ENCODE data around the gene GRK4.

Gene GRK4

DNA sequence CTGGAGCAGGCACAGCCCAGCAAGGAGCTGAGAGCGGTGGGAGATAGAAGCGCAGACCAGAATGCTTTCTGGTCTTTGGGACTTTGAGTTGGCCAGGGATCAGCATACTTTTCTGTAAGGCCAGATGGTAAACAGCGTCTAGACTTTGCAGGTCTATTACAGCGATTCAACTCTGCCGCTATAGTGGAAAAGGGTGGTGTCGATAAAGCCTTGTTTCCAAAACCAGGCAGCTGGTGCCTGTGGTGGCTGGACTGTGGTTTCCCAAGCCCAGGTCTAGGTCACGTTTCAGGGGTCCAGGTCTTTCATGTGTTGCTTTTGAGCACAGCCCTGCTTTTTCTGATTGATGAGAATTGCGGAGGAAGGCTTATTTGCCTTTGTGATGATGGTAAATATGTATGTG lies 70.9 kb downstream of the GRK4 start:
- no peaks in the 10 kb centered on the region for H3K79me2 ChIP-seq (ENCODE audit: insufficient read depth, low read length)
- H3K4me2 ChIP-seq (ENCODE audit: low read depth, low read length, poor library complexity, severe bottlenecking): no peak overlapping the region
- H3K36me3 ChIP-seq (ENCODE audit: insufficient read depth, low read length): no peaks in the 10 kb centered on the region
- H3K9me2 ChIP-seq (replicated peaks; ENCODE audit: low read depth, low read length): no peaks in the 10 kb centered on the region
- H4K20me1 ChIP-seq (ENCODE audit: insufficient read depth, low read length, poor library complexity, severe bottlenecking): no peaks in the 10 kb centered on the region
- H3K4me1 ChIP-seq (ENCODE audit: insufficient read depth, low read length, poor library complexity, severe bottlenecking): no peaks in the 10 kb centered on the region
- H3K4me3 ChIP-seq (ENCODE audit: low read length, poor library complexity, severe bottlenecking): no peak overlapping the region
- no peak overlapping the region for H2AFZ ChIP-seq (ENCODE audit: low read length)
- H3F3A ChIP-seq (ENCODE audit: low read depth): no peaks in the 10 kb centered on the region
- H3K9ac ChIP-seq (ENCODE audit: low read depth, low read length, poor library complexity, severe bottlenecking): no peak overlapping the region
- no peaks in the 10 kb centered on the region for H3K27me3 ChIP-seq (ENCODE audit: insufficient read depth, low read length, poor library complexity, severe bottlenecking)
- H3K9me3 ChIP-seq (ENCODE audit: insufficient read depth, low read depth, low read length): no peaks in the 10 kb centered on the region
- TF ChIP-seq, protein P1, sequence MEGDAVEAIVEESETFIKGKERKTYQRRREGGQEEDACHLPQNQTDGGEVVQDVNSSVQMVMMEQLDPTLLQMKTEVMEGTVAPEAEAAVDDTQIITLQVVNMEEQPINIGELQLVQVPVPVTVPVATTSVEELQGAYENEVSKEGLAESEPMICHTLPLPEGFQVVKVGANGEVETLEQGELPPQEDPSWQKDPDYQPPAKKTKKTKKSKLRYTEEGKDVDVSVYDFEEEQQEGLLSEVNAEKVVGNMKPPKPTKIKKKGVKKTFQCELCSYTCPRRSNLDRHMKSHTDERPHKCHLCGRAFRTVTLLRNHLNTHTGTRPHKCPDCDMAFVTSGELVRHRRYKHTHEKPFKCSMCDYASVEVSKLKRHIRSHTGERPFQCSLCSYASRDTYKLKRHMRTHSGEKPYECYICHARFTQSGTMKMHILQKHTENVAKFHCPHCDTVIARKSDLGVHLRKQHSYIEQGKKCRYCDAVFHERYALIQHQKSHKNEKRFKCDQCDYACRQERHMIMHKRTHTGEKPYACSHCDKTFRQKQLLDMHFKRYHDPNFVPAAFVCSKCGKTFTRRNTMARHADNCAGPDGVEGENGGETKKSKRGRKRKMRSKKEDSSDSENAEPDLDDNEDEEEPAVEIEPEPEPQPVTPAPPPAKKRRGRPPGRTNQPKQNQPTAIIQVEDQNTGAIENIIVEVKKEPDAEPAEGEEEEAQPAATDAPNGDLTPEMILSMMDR (conservative IDR thresholded peaks at IDR 0.05; ENCODE audit: low read length): no peak
- no peak for TF ChIP-seq EZH2phosphoT487 (IDR thresholded peaks at IDR 0.05; ENCODE audit: borderline replicate concordance)

GRCh38 chr4:3035249-3035648 lies 71.9 kb downstream of the GRK4 start:
- H3F3A ChIP-seq (ENCODE audit: low read depth): no peaks in the 10 kb centered on the region
- H3K9me3 ChIP-seq (ENCODE audit: insufficient read depth, low read depth, low read length): no peaks in the 10 kb centered on the region
- no peaks in the 10 kb centered on the region for H3K36me3 ChIP-seq (ENCODE audit: insufficient read depth, low read length)
- TF ChIP-seq, protein P1 (conservative IDR thresholded peaks at IDR 0.05; ENCODE audit: low read length): no peak
- TF ChIP-seq EZH2phosphoT487 (IDR thresholded peaks at IDR 0.05; ENCODE audit: borderline replicate concordance): no peak
- H2AFZ ChIP-seq (ENCODE audit: low read length): no peak overlapping the region
- H3K27me3 ChIP-seq (ENCODE audit: insufficient read depth, low read length, poor library complexity, severe bottlenecking): no peaks in the 10 kb centered on the region
- no peaks in the 10 kb centered on the region for H3K79me2 ChIP-seq (ENCODE audit: insufficient read depth, low read length)
- no peaks in the 10 kb centered on the region for H4K20me1 ChIP-seq (ENCODE audit: insufficient read depth, low read length, poor library complexity, severe bottlenecking)
- H3K4me1 ChIP-seq (ENCODE audit: insufficient read depth, low read length, poor library complexity, severe bottlenecking): no peaks in the 10 kb centered on the region
- H3K9me2 ChIP-seq (replicated peaks; ENCODE audit: low read depth, low read length): no peaks in the 10 kb centered on the region
- no peak overlapping the region for H3K4me3 ChIP-seq (ENCODE audit: low read length, poor library complexity, severe bottlenecking)
- no peak overlapping the region for H3K4me2 ChIP-seq (ENCODE audit: low read depth, low read length, poor library complexity, severe bottlenecking)
- no peak overlapping the region for H3K9ac ChIP-seq (ENCODE audit: low read depth, low read length, poor library complexity, severe bottlenecking)

DNA sequence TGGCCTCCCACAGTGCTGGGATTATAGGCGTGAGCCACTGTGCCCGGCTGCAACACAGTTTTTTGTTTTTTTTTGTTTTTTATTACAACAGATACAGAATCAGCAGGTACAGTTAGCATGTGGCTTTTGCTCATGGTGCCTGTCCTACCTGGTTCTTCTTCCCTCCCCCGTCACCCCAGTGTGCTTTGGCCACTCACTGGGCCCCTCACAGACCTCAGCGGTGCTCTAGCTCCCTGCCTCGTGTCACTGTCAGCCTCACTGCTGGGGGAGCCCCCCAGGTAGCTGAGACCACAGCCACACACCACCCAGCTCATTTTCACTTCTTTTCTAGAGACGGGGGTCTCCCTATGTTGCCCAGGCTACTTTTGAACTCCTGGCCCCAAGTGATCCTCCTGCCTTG lies 72.3 kb downstream of the GRK4 start:
- H3K4me3 ChIP-seq (ENCODE audit: low read length, poor library complexity, severe bottlenecking): no peak overlapping the region
- no peak overlapping the region for H3K9ac ChIP-seq (ENCODE audit: low read depth, low read length, poor library complexity, severe bottlenecking)
- no peaks in the 10 kb centered on the region for H3K9me2 ChIP-seq (replicated peaks; ENCODE audit: low read depth, low read length)
- no peaks in the 10 kb centered on the region for H3F3A ChIP-seq (ENCODE audit: low read depth)
- no peaks in the 10 kb centered on the region for H3K9me3 ChIP-seq (ENCODE audit: insufficient read depth, low read depth, low read length)
- no peaks in the 10 kb centered on the region for H3K4me1 ChIP-seq (ENCODE audit: insufficient read depth, low read length, poor library complexity, severe bottlenecking)
- H3K36me3 ChIP-seq (ENCODE audit: insufficient read depth, low read length): no peaks in the 10 kb centered on the region
- no peak overlapping the region for H3K4me2 ChIP-seq (ENCODE audit: low read depth, low read length, poor library complexity, severe bottlenecking)
- no peak for TF ChIP-seq EZH2phosphoT487 (IDR thresholded peaks at IDR 0.05; ENCODE audit: borderline replicate concordance)
- TF ChIP-seq, protein P1 (conservative IDR thresholded peaks at IDR 0.05; ENCODE audit: low read length): no peak
- H4K20me1 ChIP-seq (ENCODE audit: insufficient read depth, low read length, poor library complexity, severe bottlenecking): no peaks in the 10 kb centered on the region
- no peak overlapping the region for H2AFZ ChIP-seq (ENCODE audit: low read length)
- no peaks in the 10 kb centered on the region for H3K27me3 ChIP-seq (ENCODE audit: insufficient read depth, low read length, poor library complexity, severe bottlenecking)
- H3K79me2 ChIP-seq (ENCODE audit: insufficient read depth, low read length): no peaks in the 10 kb centered on the region

Data from Loucy (cell line).